Neural cell (in vitro differentiated cells): ENCODE measurements around the gene CNNM2.

Experiments used
- CTCF ChIP-seq: fragments of 450-650 bp; IDR thresholded peaks from 2 replicates; pipeline ENCODE4 v1.5.1; 2014; ENCODE audit warnings: antibody characterized with exemption, mild to moderate bottlenecking, moderate library complexity; ENCODE audit not compliant: poor library complexity, severe bottlenecking
- EP300 ChIP-seq: fragments of 450-650 bp; conservative IDR thresholded peaks from 2 replicates; pipeline ENCODE4 v1.6.1; 2014; ENCODE audit warnings: antibody characterized with exemption, mild to moderate bottlenecking, moderate library complexity; ENCODE audit not compliant: poor library complexity, severe bottlenecking

GRCh38 chr10:102880256-102880655, 37.8 kb upstream of the CNNM2 start:
- no peak for TF ChIP-seq CTCF
- TF ChIP-seq EP300 = no peak
